ENCODE measurements around the gene LENEP. TPM values are rescaled to one million over a fixed set of nuclear protein-coding genes. Genes with fewer than 3 reads are reported as not detected.

LENEP gene
- total and polyA plus RNA-seq, 4 experiments from 2014 or later = 1.1 to 3.1 TPM; not detected in 2

GRCh38 chr1:155015527-155016230 lies 22.3 kb downstream of the LENEP start:
- H3K4me1 Mint-ChIP-seq = peaks cover 45 to 83% (median 70%) of the 10 kb centered on the region in 4 donors
- ChIA-PET POLR2A (ENCODE audit: partially characterized antibody) (interaction anchor here (1.8 to 38.9 kb wide), 7 partner anchors 8 to 124 kb away, joined by 4 to 1543 read pairs (median 67); partner anchors contain the start of genes CKS1B, FLAD1, LENEP and PBXIP1), CTCF (ENCODE audit: partially characterized antibody) (interaction anchor here (1.2 to 18.7 kb wide), 13 partner anchors 8 to 456 kb away, joined by 3 to 381 read pairs (median 26); partner anchors contain the start of genes ADAM15, CKS1B, FLAD1 and LENEP)
- Histone ChIP-seq H3K4me3 (ENCODE audit: low read length in 2 of 2) (peak overlapping the region in 1 of 2 donors; percentile 11), H3K9me3 (ENCODE audit: control insufficient read depth in 1 of 2, low read length in 2 of 2) (no peaks in the 10 kb centered on the region), H3K4me1 (ENCODE audit: insufficient read depth, low read length) (peaks cover 80% of the 10 kb centered on the region), H3K27me3 (ENCODE audit: insufficient read depth, low read length) (no peaks in the 10 kb centered on the region), H3K36me3 (ENCODE audit: insufficient read depth, low read length) (peaks cover 8% of the 10 kb centered on the region), H3K27ac (ENCODE audit: low read depth, low read length) (peak overlapping the region; percentile 86)
- no peaks in the 10 kb centered on the region for H3K27me3 Mint-ChIP-seq
- peaks cover 13 to 33% of the 10 kb centered on the region in 2 donors for H3K36me3 Mint-ChIP-seq
- intact Hi-C loops (cut with micrococcal nuclease) = no loop called here
- H3K9me3 Mint-ChIP-seq = peaks cover 0 to 3% (median 0%) of the 10 kb centered on the region in 8 donors
- peak overlapping the region; percentile 66 to 86 (median 76) for H3K4me3 Mint-ChIP-seq
- peak in 2 of 5 donors; percentile 24 to 37 for DNase-seq
- H3K27ac Mint-ChIP-seq = peak overlapping the region; percentile 85 to 96 (median 93)

- DNase-seq = peak in 1 of 5 donors; percentile 38
- Mint-ChIP-seq H3K4me1 (peaks cover 45 to 78% (median 67%) of the 10 kb centered on the region in 4 donors), H3K4me3 (peak overlapping the region; percentile 67 to 86 (median 76)), H3K27me3 (no peaks in the 10 kb centered on the region), H3K9me3 (peaks cover 0 to 3% (median 0%) of the 10 kb centered on the region in 8 donors), H3K36me3 (peaks cover 13 to 33% of the 10 kb centered on the region in 2 donors), H3K27ac (peak overlapping the region; percentile 85 to 96 (median 93))
- H3K4me1 ChIP-seq (ENCODE audit: insufficient read depth, low read length) = peaks cover 73% of the 10 kb centered on the region
- peak overlapping the region; percentile 86 for H3K27ac ChIP-seq (ENCODE audit: low read depth, low read length)
- H3K9me3 ChIP-seq (ENCODE audit: control insufficient read depth in 1 of 2, low read length in 2 of 2) = no peaks in the 10 kb centered on the region
- ChIA-PET POLR2A (ENCODE audit: partially characterized antibody) (interaction anchor here (1.5 to 38.9 kb wide), 9 partner anchors 9 to 124 kb away, joined by 4 to 1543 read pairs (median 51); partner anchors contain the start of genes CKS1B, FLAD1, LENEP and PBXIP1), CTCF (ENCODE audit: partially characterized antibody) (interaction anchor here (0.7 to 18.7 kb wide), 16 partner anchors 8 to 456 kb away, joined by 3 to 381 read pairs (median 16); partner anchors contain the start of genes ADAM15, CKS1B, FLAD1 and LENEP)
- no peaks in the 10 kb centered on the region for H3K27me3 ChIP-seq (ENCODE audit: insufficient read depth, low read length)
- H3K4me3 ChIP-seq (ENCODE audit: low read length in 2 of 2) = peak overlapping the region in 1 of 2 donors; percentile 11
- intact Hi-C loops (cut with micrococcal nuclease) = no loop called here
- H3K36me3 ChIP-seq (ENCODE audit: insufficient read depth, low read length) = peaks cover 8% of the 10 kb centered on the region
Observed at GRCh38 chr1:155016231-155016831, 22.9 kb downstream of the LENEP start.

- intact Hi-C loops (cut with micrococcal nuclease) = loop anchor here (1.0 kb wide), 8 partner anchors 18 to 458 kb away; partner anchors contain the start of genes ADAM15, FLAD1 and PYGO2
- ChIA-PET POLR2A (ENCODE audit: partially characterized antibody) (interaction anchor here (0.6 to 38.9 kb wide), 13 partner anchors 10 to 125 kb away, joined by 3 to 1543 read pairs (median 4); partner anchors contain the start of genes ADAM15, CKS1B, FLAD1 and LENEP), CTCF (ENCODE audit: partially characterized antibody) (interaction anchor here (0.6 to 18.7 kb wide), 31 partner anchors 9 to 536 kb away, joined by 3 to 381 read pairs (median 5); partner anchors contain the start of genes ADAM15, CKS1B, FLAD1 and LENEP)
- H3K36me3 Mint-ChIP-seq = peaks cover 13 to 31% of the 10 kb centered on the region in 2 donors
- H3K4me1 Mint-ChIP-seq = peaks cover 46 to 71% (median 64%) of the 10 kb centered on the region in 4 donors
- Histone ChIP-seq H3K4me1 (ENCODE audit: insufficient read depth, low read length) (peaks cover 64% of the 10 kb centered on the region), H3K27ac (ENCODE audit: low read depth, low read length) (peak overlapping the region; percentile 86), H3K4me3 (ENCODE audit: low read length in 2 of 2) (peak overlapping the region; percentile 11 to 24), H3K27me3 (ENCODE audit: insufficient read depth, low read length) (no peaks in the 10 kb centered on the region), H3K9me3 (ENCODE audit: control insufficient read depth in 1 of 2, low read length in 2 of 2) (no peaks in the 10 kb centered on the region), H3K36me3 (ENCODE audit: insufficient read depth, low read length) (peaks cover 8% of the 10 kb centered on the region)
- H3K4me3 Mint-ChIP-seq = peak overlapping the region in 7 of 8 donors; percentile 58 to 86 (median 74)
- H3K27ac Mint-ChIP-seq = peak overlapping the region; percentile 76 to 94 (median 85)
- no peaks in the 10 kb centered on the region for H3K27me3 Mint-ChIP-seq
- peaks cover 0 to 3% (median 0%) of the 10 kb centered on the region in 8 donors for H3K9me3 Mint-ChIP-seq
- peak; percentile 88 to 91 (median 89) for DNase-seq
Observed at GRCh38 chr1:155017041-155017945, 23.9 kb downstream of the LENEP start.

- DNase-seq = no peak
- ChIA-PET POLR2A (ENCODE audit: partially characterized antibody) (interaction anchor here (0.6 to 38.9 kb wide), 12 partner anchors 10 to 81 kb away, joined by 3 to 1543 read pairs (median 7); partner anchors contain the start of genes ADAM15, CKS1B, FLAD1 and LENEP), CTCF (ENCODE audit: partially characterized antibody) (interaction anchor here (0.6 to 18.7 kb wide), 28 partner anchors 10 to 537 kb away, joined by 3 to 381 read pairs (median 5); partner anchors contain the start of genes ADAM15, CKS1B, FLAD1 and LENEP)
- Mint-ChIP-seq H3K27me3 (no peaks in the 10 kb centered on the region), H3K4me1 (peaks cover 43 to 69% (median 61%) of the 10 kb centered on the region in 4 donors), H3K36me3 (peaks cover 13 to 26% of the 10 kb centered on the region in 2 donors), H3K9me3 (peaks cover 0 to under 1% (median 0%) of the 10 kb centered on the region in 8 donors), H3K4me3 (peak overlapping the region in 7 of 8 donors; percentile 48 to 74 (median 64)), H3K27ac (peak overlapping the region; percentile 73 to 94 (median 79))
- Histone ChIP-seq H3K4me3 (ENCODE audit: low read length in 2 of 2) (peak overlapping the region; percentile 11 to 24), H3K36me3 (ENCODE audit: insufficient read depth, low read length) (peaks cover 8% of the 10 kb centered on the region), H3K27ac (ENCODE audit: low read depth, low read length) (peak overlapping the region; percentile 86), H3K27me3 (ENCODE audit: insufficient read depth, low read length) (no peaks in the 10 kb centered on the region), H3K9me3 (ENCODE audit: control insufficient read depth in 1 of 2, low read length in 2 of 2) (no peaks in the 10 kb centered on the region), H3K4me1 (ENCODE audit: insufficient read depth, low read length) (peaks cover 57% of the 10 kb centered on the region)
- intact Hi-C loops (cut with micrococcal nuclease) = loop anchor here (1.0 kb wide), 8 partner anchors 19 to 459 kb away; partner anchors contain the start of genes ADAM15, FLAD1 and PYGO2
Observed at GRCh38 chr1:155017946-155018316, 24.5 kb downstream of the LENEP start.

- POLR2A ChIA-PET (ENCODE audit: partially characterized antibody) = interaction anchor here (0.6 to 38.9 kb wide), 7 partner anchors 11 to 82 kb away, joined by 3 to 1543 read pairs (median 67); partner anchors contain the start of genes CKS1B, FLAD1, LENEP and PBXIP1
Observed at GRCh38 chr1:155018617-155019348, 25.4 kb downstream of the LENEP start.

More at GRCh38 chr1:155018617-155019348, 25.4 kb downstream of the LENEP start:
- Histone ChIP-seq H3K9me3 (ENCODE audit: control insufficient read depth in 1 of 2, low read length in 2 of 2) (no peaks in the 10 kb centered on the region), H3K27ac (ENCODE audit: low read depth, low read length) (peak overlapping the region; percentile 86), H3K27me3 (ENCODE audit: insufficient read depth, low read length) (no peaks in the 10 kb centered on the region), H3K4me3 (ENCODE audit: low read length in 2 of 2) (no peak overlapping the region), H3K4me1 (ENCODE audit: insufficient read depth, low read length) (peaks cover 49% of the 10 kb centered on the region), H3K36me3 (ENCODE audit: insufficient read depth, low read length) (peaks cover 8% of the 10 kb centered on the region)
- no peaks in the 10 kb centered on the region for H3K27me3 Mint-ChIP-seq
- H3K4me1 Mint-ChIP-seq = peaks cover 38 to 68% (median 54%) of the 10 kb centered on the region in 4 donors
- H3K36me3 Mint-ChIP-seq = peaks cover 13 to 20% of the 10 kb centered on the region in 2 donors
- no peak overlapping the region for H3K4me3 Mint-ChIP-seq
- peaks cover 0 to 1% (median 0%) of the 10 kb centered on the region in 8 donors for H3K9me3 Mint-ChIP-seq
- CTCF ChIA-PET (ENCODE audit: partially characterized antibody) = interaction anchor here (0.6 to 18.7 kb wide), 11 partner anchors 20 to 112 kb away, joined by 3 to 381 read pairs (median 26); partner anchors contain the start of genes ADAM15, CKS1B, FLAD1 and LENEP
- DNase-seq = no peak
- H3K27ac Mint-ChIP-seq = peak overlapping the region; percentile 36 to 91 (median 86)
- intact Hi-C loops (cut with micrococcal nuclease) = no loop called here

All from CD4-positive, alpha-beta memory T cell (primary cell).